GF-D8 (cell line): Measurements from ENCODE around the gene KDF1.
"Not testable (repeated sequence)": the region's sequence is repeated elsewhere in the genome, so short reads cannot be mapped to it uniquely, and the experiment has no call there.

ENCODE experiments used
- DNase-seq: peaks from one replicate; lab custom pipeline; 2025; lab: John Stamatoyannopoulos, UW

KDF1 gene

GRCh38 chr1:26953374-26953773 is 6.9 kb downstream of the KDF1 start:
- no peak for DNase-seq

- DNase-seq, result no peak
Observed at GRCh38 chr1:26951821-26952497, 8.3 kb downstream of the KDF1 start.

GRCh38 chr1:26951216-26951615 is 9.1 kb downstream of the KDF1 start:
- DNase-seq, result no peak

GRCh38 chr1:26950602-26951001 is 9.7 kb downstream of the KDF1 start:
- no peak for DNase-seq

GRCh38 chr1:26949926-26950319 is 10.3 kb downstream of the KDF1 start:
- no peak for DNase-seq

GRCh38 chr1:26949266-26949925 is 10.9 kb downstream of the KDF1 start:
- no peak for DNase-seq

- DNase-seq, result not testable (repeated sequence)
Observed at GRCh38 chr1:26948725-26949057, 11.6 kb downstream of the KDF1 start.

- no peak for DNase-seq
Observed at GRCh38 chr1:26946270-26946669, 14.0 kb downstream of the KDF1 start.

- no peak for DNase-seq
Observed at GRCh38 chr1:26945728-26946127, 14.5 kb downstream of the KDF1 start.

GRCh38 chr1:26945138-26945537 is 15.1 kb downstream of the KDF1 start:
- no peak for DNase-seq

GRCh38 chr1:26942656-26943055 is 17.6 kb downstream of the KDF1 start:
- no peak for DNase-seq

- no peak for DNase-seq
Observed at GRCh38 chr1:26941311-26941710, 19.0 kb downstream of the KDF1 start.

- DNase-seq, result no peak
Observed at GRCh38 chr1:26938659-26939025, 21.6 kb downstream of the KDF1 start.

GRCh38 chr1:26938004-26938658 is 22.1 kb downstream of the KDF1 start:
- no peak for DNase-seq

GRCh38 chr1:26936823-26937222 is 23.4 kb downstream of the KDF1 start:
- no peak for DNase-seq

- DNase-seq, result no peak
Observed at GRCh38 chr1:26932531-26932930, 27.7 kb downstream of the KDF1 start.

GRCh38 chr1:26923711-26924110 is 36.6 kb downstream of the KDF1 start:
- DNase-seq, result no peak

- DNase-seq, result no peak
Observed at GRCh38 chr1:26922901-26923300, 37.4 kb downstream of the KDF1 start.

- no peak for DNase-seq
Observed at GRCh38 chr1:26922431-26922729, 37.9 kb downstream of the KDF1 start.

- peak; percentile 86 for DNase-seq
Observed at GRCh38 chr1:26921540-26922430, 38.5 kb downstream of the KDF1 start, which contains the start of gene NUDC. Gene NUDC (plus strand): TSS chr1:26921743. CDS start chr1:26921849, 106 bp downstream.

GRCh38 chr1:26921126-26921539 is 39.1 kb downstream of the KDF1 start:
- DNase-seq, result no peak

GRCh38 chr1:26915204-26915842 is 44.9 kb downstream of the KDF1 start:
- no peak for DNase-seq
